Activated naive CD8-positive, alpha-beta T cell (primary cell): ENCODE results near the gene SPATA25.
A peak's percentile ranks its signal among the peaks of the same experiment; 100 is the strongest.

Source experiments
- H3K27ac Mint-ChIP-seq: one replicate; pipeline ENCODE4 v1.8.0; 2021; ENCODE audit warnings: mixed read lengths
- H3K27me3 Mint-ChIP-seq: one replicate; pipeline ENCODE4 v1.8.0; 2021; ENCODE audit warnings: mixed read lengths
- H3K36me3 Mint-ChIP-seq: one replicate; pipeline ENCODE4 v1.8.0; 2021; ENCODE audit warnings: mixed read lengths
- H3K4me1 Mint-ChIP-seq: one replicate; pipeline ENCODE4 v1.8.0; 2021; ENCODE audit warnings: low read depth, mixed read lengths
- H3K4me3 Mint-ChIP-seq: one replicate; pipeline ENCODE4 v1.8.0; 2021; ENCODE audit warnings: mild to moderate bottlenecking, mixed read lengths
- H3K9me3 Mint-ChIP-seq: one replicate; pipeline ENCODE4 v1.8.0; 2021; ENCODE audit warnings: low read depth, mixed read lengths

SPATA25 gene

GRCh38 chr20:45919542-45920399, 32.3 kb upstream of the SPATA25 start:
- no peaks in the 10 kb centered on the region for H3K9me3 Mint-ChIP-seq
- peaks cover 6% of the 10 kb centered on the region for H3K27me3 Mint-ChIP-seq
- no peaks in the 10 kb centered on the region for H3K36me3 Mint-ChIP-seq
- no peak overlapping the region for H3K27ac Mint-ChIP-seq
- no peaks in the 10 kb centered on the region for H3K4me1 Mint-ChIP-seq
- no peak overlapping the region for H3K4me3 Mint-ChIP-seq

- Mint-ChIP-seq H3K27ac (no peak overlapping the region), H3K4me1 (no peaks in the 10 kb centered on the region), H3K9me3 (no peaks in the 10 kb centered on the region), H3K4me3 (no peak overlapping the region), H3K36me3 (no peaks in the 10 kb centered on the region), H3K27me3 (peaks cover 8% of the 10 kb centered on the region)
Observed at GRCh38 chr20:45918779-45919537, 31.5 kb upstream of the SPATA25 start.

GRCh38 chr20:45918182-45918737, 30.8 kb upstream of the SPATA25 start:
- peaks cover 8% of the 10 kb centered on the region for H3K27me3 Mint-ChIP-seq
- H3K4me1 Mint-ChIP-seq: no peaks in the 10 kb centered on the region
- no peak overlapping the region for H3K4me3 Mint-ChIP-seq
- H3K27ac Mint-ChIP-seq: no peak overlapping the region
- no peaks in the 10 kb centered on the region for H3K36me3 Mint-ChIP-seq
- no peaks in the 10 kb centered on the region for H3K9me3 Mint-ChIP-seq

GRCh38 chr20:45917790-45918141, 30.3 kb upstream of the SPATA25 start:
- no peaks in the 10 kb centered on the region for H3K9me3 Mint-ChIP-seq

GRCh38 chr20:45913116-45913515, 25.7 kb upstream of the SPATA25 start:
- peak overlapping the region; percentile 40 for H3K4me3 Mint-ChIP-seq
- peaks cover 15% of the 10 kb centered on the region for H3K4me1 Mint-ChIP-seq
- H3K27ac Mint-ChIP-seq: no peak overlapping the region
- peaks cover 7% of the 10 kb centered on the region for H3K27me3 Mint-ChIP-seq
- no peaks in the 10 kb centered on the region for H3K36me3 Mint-ChIP-seq
- H3K9me3 Mint-ChIP-seq: no peaks in the 10 kb centered on the region

More at GRCh38 chr20:45917790-45918141, 30.3 kb upstream of the SPATA25 start:
- H3K36me3 Mint-ChIP-seq: no peaks in the 10 kb centered on the region
- no peak overlapping the region for H3K4me3 Mint-ChIP-seq
- H3K4me1 Mint-ChIP-seq: peaks cover 1% of the 10 kb centered on the region
- H3K27me3 Mint-ChIP-seq: peaks cover 8% of the 10 kb centered on the region
- no peak overlapping the region for H3K27ac Mint-ChIP-seq

- Mint-ChIP-seq H3K4me1 (peaks cover 15% of the 10 kb centered on the region), H3K27me3 (peaks cover 7% of the 10 kb centered on the region), H3K9me3 (no peaks in the 10 kb centered on the region), H3K4me3 (peak overlapping the region; percentile 63), H3K36me3 (no peaks in the 10 kb centered on the region), H3K27ac (no peak overlapping the region)
Observed at GRCh38 chr20:45912344-45912682, 24.9 kb upstream of the SPATA25 start.

- Mint-ChIP-seq H3K4me1 (peaks cover 15% of the 10 kb centered on the region), H3K27ac (peak within 1 kb of the TSS; percentile 77), H3K36me3 (no peaks in the 10 kb centered on the region), H3K4me3 (peak within 1 kb of the TSS; percentile 86), H3K9me3 (no peaks in the 10 kb centered on the region), H3K27me3 (peaks cover 7% of the 10 kb centered on the region)
Observed at GRCh38 chr20:45911486-45912343, 24.3 kb upstream of the SPATA25 start, which contains the start of gene PLTP. Gene PLTP, minus strand, starts transcription at chr20:45912155. Its CDS starts 703 bp downstream, at chr20:45911452.

GRCh38 chr20:45910670-45911485, 23.5 kb upstream of the SPATA25 start:
- Mint-ChIP-seq H3K4me3 (peak overlapping the region; percentile 86), H3K36me3 (no peaks in the 10 kb centered on the region), H3K27me3 (peaks cover 2% of the 10 kb centered on the region), H3K27ac (peak overlapping the region; percentile 77), H3K9me3 (no peaks in the 10 kb centered on the region), H3K4me1 (peaks cover 15% of the 10 kb centered on the region)

- Mint-ChIP-seq H3K27ac (no peak overlapping the region), H3K4me1 (peaks cover 15% of the 10 kb centered on the region), H3K27me3 (peaks cover 2% of the 10 kb centered on the region)
Observed at GRCh38 chr20:45909817-45910669, 22.6 kb upstream of the SPATA25 start.

GRCh38 chr20:45909336-45909808, 21.9 kb upstream of the SPATA25 start:
- H3K9me3 Mint-ChIP-seq: no peaks in the 10 kb centered on the region
- H3K4me1 Mint-ChIP-seq: peaks cover 15% of the 10 kb centered on the region
- H3K27ac Mint-ChIP-seq: no peak overlapping the region
- peaks cover 2% of the 10 kb centered on the region for H3K27me3 Mint-ChIP-seq
- H3K36me3 Mint-ChIP-seq: no peaks in the 10 kb centered on the region
- no peak overlapping the region for H3K4me3 Mint-ChIP-seq

More at GRCh38 chr20:45909817-45910669, 22.6 kb upstream of the SPATA25 start:
- Mint-ChIP-seq H3K9me3 (no peaks in the 10 kb centered on the region), H3K4me3 (peak overlapping the region; percentile 86), H3K36me3 (no peaks in the 10 kb centered on the region)

- H3K4me1 Mint-ChIP-seq: peaks cover 14% of the 10 kb centered on the region
- H3K4me3 Mint-ChIP-seq: no peak overlapping the region
- no peak overlapping the region for H3K27ac Mint-ChIP-seq
Observed at GRCh38 chr20:45908084-45908483, 20.7 kb upstream of the SPATA25 start.

GRCh38 chr20:45907219-45907948, 20.0 kb upstream of the SPATA25 start:
- H3K27me3 Mint-ChIP-seq: no peaks in the 10 kb centered on the region
- H3K9me3 Mint-ChIP-seq: no peaks in the 10 kb centered on the region
- peaks cover 12% of the 10 kb centered on the region for H3K4me1 Mint-ChIP-seq
- no peak overlapping the region for H3K4me3 Mint-ChIP-seq
- H3K27ac Mint-ChIP-seq: peak overlapping the region; percentile 7
- no peaks in the 10 kb centered on the region for H3K36me3 Mint-ChIP-seq

More at GRCh38 chr20:45908084-45908483, 20.7 kb upstream of the SPATA25 start:
- H3K36me3 Mint-ChIP-seq: no peaks in the 10 kb centered on the region
- H3K27me3 Mint-ChIP-seq: no peaks in the 10 kb centered on the region
- H3K9me3 Mint-ChIP-seq: no peaks in the 10 kb centered on the region
